ENCODE measurements around the gene NFS1.

The NFS1 gene

GRCh38 chr20:35652641-35653429 lies 46.3 kb downstream of the NFS1 start:
- DNase-seq (ENCODE audit: extremely low spot score, insufficient read length, low read depth) = no peak
- no peak for FAIRE-seq

DNA sequence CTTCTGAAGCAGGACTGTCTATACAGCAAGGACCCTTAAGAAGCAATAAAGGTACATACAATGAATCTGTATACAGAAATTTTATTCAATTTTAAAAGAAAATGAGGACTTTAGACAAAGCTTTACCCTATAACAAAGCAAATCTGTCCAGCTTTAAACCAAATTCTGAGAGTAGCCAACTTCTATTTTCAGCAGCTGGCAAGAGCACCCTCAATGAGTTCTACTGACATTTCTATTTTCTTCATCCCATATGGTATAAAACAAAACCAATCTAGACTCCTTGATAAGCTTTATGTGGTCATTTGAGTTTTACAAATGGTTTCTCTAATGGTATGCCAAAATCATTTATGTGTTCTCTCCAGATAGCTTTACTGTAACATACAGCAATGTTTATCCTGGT lies 47.2 kb downstream of the NFS1 start:
- FAIRE-seq = no peak

GRCh38 chr20:35650632-35651031 lies 48.5 kb downstream of the NFS1 start:
- FAIRE-seq (no peak), DNase-seq (ENCODE audit: extremely low spot score, insufficient read length, low read depth) (no peak)

More for the DNA sequence above, 47.2 kb downstream of the NFS1 start:
- no peak for DNase-seq (ENCODE audit: extremely low spot score, insufficient read length, low read depth)

DNA sequence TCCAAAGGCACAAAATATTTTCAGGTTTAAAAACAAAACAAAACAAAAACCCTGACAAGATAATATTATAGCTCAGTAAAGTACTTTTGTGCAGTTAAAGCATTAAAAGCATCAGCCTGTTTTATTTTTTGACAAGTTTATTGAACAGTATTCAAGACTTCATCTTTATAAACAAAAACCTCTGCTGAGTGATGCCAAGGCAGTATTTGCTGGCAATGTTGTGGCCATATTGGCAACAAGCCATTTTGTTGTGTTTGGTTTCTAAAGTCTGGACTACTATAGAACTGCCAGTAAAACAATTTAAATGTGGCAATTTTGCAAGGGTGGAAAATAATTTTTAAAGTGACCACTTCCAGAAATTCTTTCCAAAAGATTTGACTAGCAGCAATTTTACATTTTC lies 50.3 kb downstream of the NFS1 start:
- FAIRE-seq (no peak), DNase-seq (ENCODE audit: extremely low spot score, insufficient read length, low read depth) (no peak)

GRCh38 chr20:35644806-35645205 lies 54.3 kb downstream of the NFS1 start:
- no peak for DNase-seq (ENCODE audit: extremely low spot score, insufficient read length, low read depth)
- FAIRE-seq = no peak

GRCh38 chr20:35643045-35643444 lies 56.1 kb downstream of the NFS1 start:
- DNase-seq (ENCODE audit: extremely low spot score, insufficient read length, low read depth) (no peak), FAIRE-seq (no peak)

DNA sequence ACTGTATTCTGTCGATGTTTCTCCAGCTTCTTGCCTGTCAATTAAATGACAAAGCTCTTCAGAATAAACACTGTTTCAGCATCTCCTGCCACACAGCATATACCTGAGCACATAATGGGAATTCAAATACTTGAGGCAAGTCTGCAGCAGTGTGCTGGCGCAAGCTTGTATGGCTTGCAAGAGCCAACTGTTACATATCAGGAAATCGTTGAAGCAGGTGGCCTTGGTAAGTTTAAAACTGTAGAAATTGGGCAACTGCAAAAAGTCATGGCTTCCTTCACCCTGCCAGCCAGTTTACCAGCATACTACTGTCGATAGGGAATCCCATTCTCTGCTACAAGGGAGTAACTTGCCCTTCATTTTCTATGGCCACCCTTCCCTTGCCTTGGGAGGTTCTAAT lies 57.4 kb downstream of the NFS1 start:
- FAIRE-seq (no peak), DNase-seq (ENCODE audit: extremely low spot score, insufficient read length, low read depth) (no peak)

- FAIRE-seq = no peak
- DNase-seq (ENCODE audit: extremely low spot score, insufficient read length, low read depth) = no peak
These were observed 58.4 kb downstream of the NFS1 start for GRCh38 chr20:35640724-35641123.

DNA sequence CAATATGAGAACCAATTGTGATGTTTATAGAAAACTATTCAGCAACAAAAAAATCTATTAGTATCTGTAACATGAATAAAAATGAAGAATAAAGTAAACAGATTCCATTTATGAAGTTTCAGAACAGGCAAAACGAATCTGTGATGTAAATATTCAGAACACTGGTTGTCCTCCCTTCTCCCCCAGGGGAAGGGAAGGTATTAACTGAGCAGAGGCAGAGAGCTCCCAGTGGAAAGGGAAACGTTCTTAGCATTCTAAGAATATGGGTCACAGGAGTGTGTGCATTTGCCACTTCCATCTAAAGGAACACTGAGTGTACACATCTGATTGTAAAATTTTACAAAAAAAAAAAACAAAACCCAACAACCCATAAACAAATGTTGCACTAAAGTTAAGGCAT lies 60.4 kb downstream of the NFS1 start:
- no peak for FAIRE-seq
- DNase-seq (ENCODE audit: extremely low spot score, insufficient read length, low read depth) = no peak

DNA sequence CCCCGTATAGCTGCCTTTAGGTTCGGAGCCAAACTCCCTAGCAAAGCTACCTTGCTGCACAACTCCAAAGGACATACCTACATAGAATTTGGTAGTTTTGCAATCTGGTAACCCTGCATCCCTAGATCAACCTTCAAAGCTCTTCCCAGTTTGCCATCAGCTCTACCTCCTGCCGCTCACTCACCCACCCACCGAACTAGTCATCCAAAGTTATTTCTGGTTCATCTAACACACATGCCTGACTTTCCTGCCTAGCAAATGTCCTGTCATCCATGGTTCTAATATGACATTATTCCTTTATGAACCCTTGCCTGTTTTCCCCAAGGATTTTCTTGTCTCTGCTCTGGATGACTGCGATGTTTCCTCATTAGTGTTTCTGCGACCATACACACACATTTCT lies 61.9 kb downstream of the NFS1 start:
- FAIRE-seq (no peak), DNase-seq (ENCODE audit: extremely low spot score, insufficient read length, low read depth) (no peak)

- DNase-seq (ENCODE audit: extremely low spot score, insufficient read length, low read depth) = no peak
- no peak for FAIRE-seq
These were observed 63.1 kb downstream of the NFS1 start for GRCh38 chr20:35636095-35636494.

DNA sequence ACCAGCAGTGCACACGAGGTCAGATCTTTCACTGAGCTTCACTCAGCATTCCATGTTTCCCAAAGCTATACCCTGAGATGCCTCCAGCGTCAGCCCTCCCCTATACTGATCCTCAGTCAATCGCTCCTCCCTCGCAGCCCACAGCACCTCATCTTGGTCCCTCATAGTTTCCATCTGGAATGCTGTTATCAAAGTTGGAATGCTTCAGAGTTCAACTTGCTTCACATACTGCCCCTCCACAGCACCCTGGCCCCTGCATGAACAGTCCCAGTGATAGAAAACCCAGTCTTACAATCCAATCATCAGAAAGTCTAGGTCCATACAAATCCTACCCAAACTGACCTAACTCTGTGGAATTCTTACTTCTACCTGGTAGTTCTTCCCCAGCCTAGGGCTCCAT lies 63.5 kb downstream of the NFS1 start:
- FAIRE-seq = no peak
- no peak for DNase-seq (ENCODE audit: extremely low spot score, insufficient read length, low read depth)

GRCh38 chr20:35632539-35633115 lies 66.5 kb downstream of the NFS1 start:
- FAIRE-seq (no peak), DNase-seq (ENCODE audit: extremely low spot score, insufficient read length, low read depth) (no peak)

DNA sequence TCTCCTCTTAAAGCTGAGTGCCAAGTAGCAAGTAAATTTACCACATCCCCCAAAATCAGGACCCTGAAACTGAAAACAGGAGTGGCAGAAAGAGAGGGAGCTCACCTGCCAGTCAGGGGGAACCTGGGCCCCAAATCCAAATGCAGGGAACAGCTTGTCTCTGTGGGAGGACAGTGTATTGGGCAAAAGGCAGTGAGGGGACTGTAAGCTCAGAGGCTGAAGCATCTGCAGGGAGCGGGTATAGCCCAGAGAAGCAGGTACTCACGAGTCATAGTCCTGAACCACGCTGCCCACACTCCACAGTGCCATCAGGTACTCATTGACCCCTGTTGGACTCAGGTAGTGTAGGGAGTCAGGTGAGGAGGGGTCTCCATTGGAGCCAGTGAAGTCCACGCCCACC lies 68.5 kb downstream of the NFS1 start:
- no peak for DNase-seq (ENCODE audit: extremely low spot score, insufficient read length, low read depth)
- FAIRE-seq = no peak

DNA sequence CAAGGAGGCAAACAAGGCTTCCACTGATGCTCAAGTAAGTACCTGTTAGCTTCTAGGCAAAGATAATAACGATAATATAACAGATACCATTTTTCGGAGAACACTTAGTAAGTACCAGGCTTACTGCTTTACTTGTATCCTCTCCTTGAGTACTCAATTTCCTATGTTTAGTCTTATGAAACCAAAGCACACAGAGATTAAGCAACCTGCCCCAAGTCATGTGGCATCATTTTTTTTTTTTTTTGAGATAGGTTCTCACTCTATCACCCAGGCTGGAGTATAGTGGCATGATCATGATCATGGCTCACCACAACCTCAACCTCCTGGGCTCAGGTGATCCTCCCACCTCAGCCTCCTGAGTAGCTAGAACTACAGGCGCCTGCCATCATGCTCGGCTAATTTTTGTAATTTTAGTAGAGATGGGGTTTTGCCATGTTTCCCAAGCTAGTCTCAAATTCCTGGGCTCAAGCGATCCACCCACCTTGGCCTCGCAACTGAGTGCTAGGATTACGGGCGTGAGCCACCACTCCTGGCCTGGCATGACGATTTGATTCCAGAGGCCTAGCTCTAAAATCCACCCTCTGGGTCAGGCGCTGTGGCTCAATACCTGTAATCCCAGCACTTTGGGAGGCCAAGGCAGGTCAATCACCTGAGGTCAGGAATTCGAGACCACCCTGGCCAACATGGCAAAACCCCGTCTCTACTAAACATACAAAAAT lies 69.6 kb downstream of the NFS1 start:
- DNase-seq (ENCODE audit: extremely low spot score, insufficient read length, low read depth) (no peak), FAIRE-seq (no peak)

- DNase-seq (ENCODE audit: extremely low spot score, insufficient read length, low read depth) = no peak
- no peak for FAIRE-seq
These were observed 72.0 kb downstream of the NFS1 start for GRCh38 chr20:35627121-35627520.

GRCh38 chr20:35626386-35627001 lies 72.7 kb downstream of the NFS1 start:
- FAIRE-seq = no peak
- no peak for DNase-seq (ENCODE audit: extremely low spot score, insufficient read length, low read depth)

GRCh38 chr20:35625584-35626385 lies 73.4 kb downstream of the NFS1 start:
- DNase-seq (ENCODE audit: extremely low spot score, insufficient read length, low read depth) (no peak), FAIRE-seq (no peak)

- FAIRE-seq = no peak
These were observed 77.6 kb downstream of the NFS1 start for GRCh38 chr20:35621560-35621946.

More at GRCh38 chr20:35621560-35621946, 77.6 kb downstream of the NFS1 start:
- no peak for DNase-seq (ENCODE audit: extremely low spot score, insufficient read length, low read depth)

Measured in GM18507 (cell line).